HL-60 (cell line): Measurements from ENCODE around the gene NGF.

Source experiments
- DNase-seq, 2 experiments: peaks; one replicate each; pipeline ENCODE4 v3.0.0-alpha.2; 2010 to 2020; ENCODE audit warnings: low read depth in 1 of 2, low spot score in 1 of 2
- H3K27ac ChIP-seq: fragments of 250-450 bp; sonication (Bioruptor Pico); replicated peaks from 2 replicates; pipeline ENCODE4 v1.5.1; 2020; ENCODE audit warnings: mild to moderate bottlenecking, moderate library complexity
- H3K27me3 ChIP-seq: fragments of 250-450 bp; sonication (Bioruptor Pico); 2 replicates; pipeline ENCODE4 v1.5.1; 2021; ENCODE audit warnings: mild to moderate bottlenecking, moderate library complexity; ENCODE audit not compliant: insufficient read depth, poor library complexity, severe bottlenecking
- H3K4me3 ChIP-seq: replicated peaks from 2 replicates; pipeline ENCODE4 v1.5.1; 2011; ENCODE audit warnings: mild to moderate bottlenecking, control low read depth, low read length; ENCODE audit not compliant: insufficient read depth
- GABPA ChIP-seq: IDR thresholded peaks from 2 replicates; pipeline ENCODE4 v1.6.1; 2012; ENCODE audit warnings: low read depth
- POLR2AphosphoS5 ChIP-seq: IDR thresholded peaks from 2 replicates; pipeline ENCODE4 v1.6.1; 2012; ENCODE audit warnings: low read depth
- SPI1 ChIP-seq: IDR thresholded peaks from 2 replicates; pipeline ENCODE4 v1.6.1; 2012; ENCODE audit warnings: low read depth, mild to moderate bottlenecking, borderline replicate concordance
- TF ChIP-seq, protein P1 (sequence below): IDR thresholded peaks from 2 replicates; pipeline ENCODE4 v1.6.1; 2012; ENCODE audit warnings: low read depth; ENCODE audit not compliant: insufficient replicate concordance
- TF ChIP-seq, protein P2 (sequence below): IDR thresholded peaks from one replicate; pipeline ENCODE4 v1.5.1; 2011; ENCODE audit warnings: low read length, control low read depth, inconsistent platforms; ENCODE audit not compliant: insufficient read depth

Gene NGF

DNA sequence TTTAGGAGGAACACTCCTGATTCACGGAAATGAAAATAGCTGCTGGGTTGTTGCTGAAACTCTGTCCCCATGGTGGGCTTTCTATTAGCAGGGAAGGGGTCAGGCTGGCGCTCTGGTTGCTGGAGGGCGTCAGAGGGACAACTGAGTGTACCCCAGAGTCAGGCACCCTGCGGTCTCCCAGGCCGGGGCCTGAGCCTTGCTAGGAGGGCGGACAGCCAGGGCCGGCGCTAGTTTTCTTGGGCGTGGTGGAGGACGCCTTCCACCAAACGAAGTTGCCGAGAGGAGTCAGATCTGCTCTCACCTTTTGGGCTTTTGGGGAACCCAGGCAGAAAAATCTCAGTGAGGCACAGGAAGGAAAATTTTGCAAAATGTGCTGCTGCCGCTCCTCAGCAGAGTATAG, 54.8 kb downstream of the NGF start:
- Histone ChIP-seq H3K4me3 (no peak overlapping the region), H3K27me3 (no peaks in the 10 kb centered on the region), H3K27ac (no peak overlapping the region)
- DNase-seq, result no peak
- TF ChIP-seq SPI1, result no peak
- TF ChIP-seq, protein P1, sequence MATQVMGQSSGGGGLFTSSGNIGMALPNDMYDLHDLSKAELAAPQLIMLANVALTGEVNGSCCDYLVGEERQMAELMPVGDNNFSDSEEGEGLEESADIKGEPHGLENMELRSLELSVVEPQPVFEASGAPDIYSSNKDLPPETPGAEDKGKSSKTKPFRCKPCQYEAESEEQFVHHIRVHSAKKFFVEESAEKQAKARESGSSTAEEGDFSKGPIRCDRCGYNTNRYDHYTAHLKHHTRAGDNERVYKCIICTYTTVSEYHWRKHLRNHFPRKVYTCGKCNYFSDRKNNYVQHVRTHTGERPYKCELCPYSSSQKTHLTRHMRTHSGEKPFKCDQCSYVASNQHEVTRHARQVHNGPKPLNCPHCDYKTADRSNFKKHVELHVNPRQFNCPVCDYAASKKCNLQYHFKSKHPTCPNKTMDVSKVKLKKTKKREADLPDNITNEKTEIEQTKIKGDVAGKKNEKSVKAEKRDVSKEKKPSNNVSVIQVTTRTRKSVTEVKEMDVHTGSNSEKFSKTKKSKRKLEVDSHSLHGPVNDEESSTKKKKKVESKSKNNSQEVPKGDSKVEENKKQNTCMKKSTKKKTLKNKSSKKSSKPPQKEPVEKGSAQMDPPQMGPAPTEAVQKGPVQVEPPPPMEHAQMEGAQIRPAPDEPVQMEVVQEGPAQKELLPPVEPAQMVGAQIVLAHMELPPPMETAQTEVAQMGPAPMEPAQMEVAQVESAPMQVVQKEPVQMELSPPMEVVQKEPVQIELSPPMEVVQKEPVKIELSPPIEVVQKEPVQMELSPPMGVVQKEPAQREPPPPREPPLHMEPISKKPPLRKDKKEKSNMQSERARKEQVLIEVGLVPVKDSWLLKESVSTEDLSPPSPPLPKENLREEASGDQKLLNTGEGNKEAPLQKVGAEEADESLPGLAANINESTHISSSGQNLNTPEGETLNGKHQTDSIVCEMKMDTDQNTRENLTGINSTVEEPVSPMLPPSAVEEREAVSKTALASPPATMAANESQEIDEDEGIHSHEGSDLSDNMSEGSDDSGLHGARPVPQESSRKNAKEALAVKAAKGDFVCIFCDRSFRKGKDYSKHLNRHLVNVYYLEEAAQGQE, result no peak
- TF ChIP-seq GABPA, result no peak
- no peak for TF ChIP-seq POLR2AphosphoS5
- TF ChIP-seq, protein P2, sequence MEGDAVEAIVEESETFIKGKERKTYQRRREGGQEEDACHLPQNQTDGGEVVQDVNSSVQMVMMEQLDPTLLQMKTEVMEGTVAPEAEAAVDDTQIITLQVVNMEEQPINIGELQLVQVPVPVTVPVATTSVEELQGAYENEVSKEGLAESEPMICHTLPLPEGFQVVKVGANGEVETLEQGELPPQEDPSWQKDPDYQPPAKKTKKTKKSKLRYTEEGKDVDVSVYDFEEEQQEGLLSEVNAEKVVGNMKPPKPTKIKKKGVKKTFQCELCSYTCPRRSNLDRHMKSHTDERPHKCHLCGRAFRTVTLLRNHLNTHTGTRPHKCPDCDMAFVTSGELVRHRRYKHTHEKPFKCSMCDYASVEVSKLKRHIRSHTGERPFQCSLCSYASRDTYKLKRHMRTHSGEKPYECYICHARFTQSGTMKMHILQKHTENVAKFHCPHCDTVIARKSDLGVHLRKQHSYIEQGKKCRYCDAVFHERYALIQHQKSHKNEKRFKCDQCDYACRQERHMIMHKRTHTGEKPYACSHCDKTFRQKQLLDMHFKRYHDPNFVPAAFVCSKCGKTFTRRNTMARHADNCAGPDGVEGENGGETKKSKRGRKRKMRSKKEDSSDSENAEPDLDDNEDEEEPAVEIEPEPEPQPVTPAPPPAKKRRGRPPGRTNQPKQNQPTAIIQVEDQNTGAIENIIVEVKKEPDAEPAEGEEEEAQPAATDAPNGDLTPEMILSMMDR, result no peak

DNA sequence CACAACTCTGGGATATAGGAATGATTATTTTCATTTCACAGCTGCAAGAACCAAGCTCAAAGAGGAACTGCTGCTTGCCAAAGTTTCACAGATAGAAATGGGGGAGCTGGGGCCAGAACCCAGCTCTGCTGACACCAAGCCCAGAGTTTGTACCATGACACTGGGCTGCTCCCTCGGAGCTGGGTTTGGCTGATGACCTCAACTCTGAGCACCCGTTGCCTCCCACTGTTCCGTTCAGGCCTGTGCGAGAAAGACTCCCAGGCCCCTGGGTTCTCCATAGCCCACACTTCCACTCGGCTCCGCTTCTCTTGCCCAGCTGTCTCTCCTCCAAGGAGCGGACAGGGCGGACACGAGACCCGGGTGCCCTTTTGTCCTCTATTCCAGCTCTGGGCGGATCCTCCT, 55.2 kb downstream of the NGF start:
- H3K4me3 ChIP-seq, result no peak overlapping the region
- TF ChIP-seq GABPA (no peak), SPI1 (no peak), POLR2AphosphoS5 (no peak)
- TF ChIP-seq, protein P1, result no peak
- TF ChIP-seq, protein P2, result no peak
- H3K27me3 ChIP-seq, result no peaks in the 10 kb centered on the region
- H3K27ac ChIP-seq, result no peak overlapping the region
- DNase-seq, result no peak

DNA sequence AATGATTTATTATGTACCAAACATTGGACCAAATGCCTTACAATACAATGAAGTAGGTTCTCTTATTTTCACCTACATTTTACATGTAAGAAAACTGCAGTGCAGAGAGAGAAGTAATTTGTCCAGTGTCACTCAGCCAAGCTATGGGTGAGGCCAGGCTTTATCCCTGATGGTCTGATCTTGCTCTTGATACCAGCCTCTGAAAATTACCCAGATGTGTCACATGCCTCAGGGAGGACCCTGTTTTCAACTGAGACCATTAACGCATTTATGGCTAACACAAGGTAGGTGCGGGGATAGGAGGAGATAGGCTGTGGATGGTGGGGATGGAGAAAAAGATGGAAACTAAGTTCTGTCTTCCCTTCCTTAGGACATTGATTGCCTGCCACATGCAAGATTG, 56.9 kb downstream of the NGF start:
- no peaks in the 10 kb centered on the region for H3K27me3 ChIP-seq
- no peak for DNase-seq
- no peak overlapping the region for H3K27ac ChIP-seq
- no peak overlapping the region for H3K4me3 ChIP-seq
- TF ChIP-seq, protein P1, result no peak
- TF ChIP-seq, protein P2, result no peak
- TF ChIP-seq POLR2AphosphoS5, result no peak
- TF ChIP-seq GABPA, result no peak
- TF ChIP-seq SPI1, result no peak
